MM.1S (cell line): Measurements from ENCODE around the gene CABP4.

Experiments used
- DNase-seq: peaks from one replicate; pipeline ENCODE4 v3.0.0-alpha.2; 2015
- H2AFZ ChIP-seq: fragments of 300-600 bp; sonication (generic); 2 replicates; pipeline ENCODE4 v1.6.0; 2016; ENCODE audit warnings: antibody characterized with exemption, low read length
- H3F3A ChIP-seq: fragments of 300-600 bp; sonication (generic); 2 replicates; pipeline ENCODE4 v1.6.1; 2016; ENCODE audit warnings: mild to moderate bottlenecking, antibody characterized with exemption, low read length, moderate library complexity, mixed read lengths; ENCODE audit not compliant: insufficient read depth
- H3K27ac ChIP-seq: fragments of 300-600 bp; sonication (generic); 2 replicates; pipeline ENCODE4 v1.5.1; 2016; ENCODE audit warnings: mild to moderate bottlenecking, low read length
- H3K27me3 ChIP-seq: fragments of 300-600 bp; sonication (generic); replicated peaks from 2 replicates; pipeline ENCODE4 v1.6.0; 2016; ENCODE audit warnings: low read length; ENCODE audit not compliant: insufficient read depth
- H3K36me3 ChIP-seq: fragments of 300-600 bp; sonication (generic); replicated peaks from 2 replicates; pipeline ENCODE4 v1.6.1; 2016; ENCODE audit warnings: mild to moderate bottlenecking, low read length, mixed read lengths; ENCODE audit not compliant: insufficient read depth
- H3K4me1 ChIP-seq: fragments of 300-600 bp; sonication (generic); 2 replicates; pipeline ENCODE4 v1.6.1; 2016; ENCODE audit warnings: low read length, mixed read lengths
- H3K4me2 ChIP-seq: fragments of 300-600 bp; sonication (generic); 2 replicates; pipeline ENCODE4 v1.6.0; 2016; ENCODE audit warnings: low read depth, low read length
- H3K4me3 ChIP-seq: fragments of 300-600 bp; sonication (generic); 2 replicates; pipeline ENCODE4 v1.5.1; 2016; ENCODE audit warnings: low read length, mixed read lengths
- H3K79me2 ChIP-seq: fragments of 300-600 bp; sonication (generic); 2 replicates; pipeline ENCODE4 v1.6.1; 2016; ENCODE audit warnings: mixed run types, low read length, mixed read lengths
- H3K9ac ChIP-seq: fragments of 300-600 bp; sonication (generic); 2 replicates; pipeline ENCODE4 v1.6.1; 2016; ENCODE audit warnings: low read length, mixed read lengths
- H3K9me2 ChIP-seq: fragments of 300-600 bp; sonication (generic); replicated peaks from 2 replicates; pipeline ENCODE4 v1.6.1; 2016; ENCODE audit warnings: mild to moderate bottlenecking, low read length, mixed read lengths; ENCODE audit not compliant: insufficient read depth
- H3K9me3 ChIP-seq: fragments of 300-600 bp; sonication (generic); replicated peaks from 2 replicates; pipeline ENCODE4 v1.6.1; 2016; ENCODE audit warnings: mild to moderate bottlenecking, low read length, mixed read lengths; ENCODE audit not compliant: insufficient read depth
- H4K20me1 ChIP-seq: fragments of 300-600 bp; sonication (generic); 2 replicates; pipeline ENCODE4 v1.6.1; 2016; ENCODE audit warnings: mild to moderate bottlenecking, low read length, moderate library complexity, mixed read lengths; ENCODE audit not compliant: insufficient read depth
- CTCF ChIP-seq: fragments of 300-600 bp; sonication (generic); IDR thresholded peaks from 2 replicates; pipeline ENCODE4 v1.5.1; 2016; ENCODE audit warnings: antibody characterized with exemption, low read length, mixed read lengths
- EZH2 ChIP-seq: fragments of 300-600 bp; sonication (generic); optimal IDR thresholded peaks from 2 replicates; pipeline ENCODE3; 2017; ENCODE audit warnings: low read depth, mild to moderate bottlenecking, antibody characterized with exemption, low read length, mixed read lengths
- EZH2phosphoT487 ChIP-seq: fragments of 300-600 bp; sonication (generic); IDR thresholded peaks from 2 replicates; pipeline ENCODE4 v1.6.1; 2018; ENCODE audit warnings: antibody characterized with exemption, low read length

The CABP4 gene

GRCh38 chr11:67455054-67455453 lies at the start of gene CABP4:
Gene CABP4, plus strand, starts transcription at chr11:67455354. Its CDS starts 70 bp downstream, at chr11:67455424.
- Histone ChIP-seq H3K9ac (no peak within 1 kb of the TSS), H3K4me1 (0 out of 2 replicates have a peak, but pooled peaks cover 5% of the 10 kb centered on the region), H3K9me3 (no peaks in the 10 kb centered on the region), H3K4me3 (no peak within 1 kb of the TSS), H2AFZ (no peak within 1 kb of the TSS), H4K20me1 (no peaks in the 10 kb centered on the region), H3K36me3 (no peaks in the 10 kb centered on the region), H3K79me2 (no peaks in the 10 kb centered on the region), H3F3A (peaks cover 4% of the 10 kb centered on the region), H3K27ac (no peak within 1 kb of the TSS), H3K27me3 (no peaks in the 10 kb centered on the region), H3K9me2 (no peaks in the 10 kb centered on the region), H3K4me2 (no peak within 1 kb of the TSS)
- DNase-seq = no peak
- TF ChIP-seq CTCF (no peak), EZH2phosphoT487 (no peak), EZH2 (no peak)

- Histone ChIP-seq H3K27ac (no peak overlapping the region), H3K4me1 (peaks cover 26% of the 10 kb centered on the region), H3K4me2 (no peak overlapping the region)
These were observed 49.3 kb upstream of the CABP4 start for GRCh38 chr11:67405688-67406339.

GRCh38 chr11:67406420-67406968 lies 48.7 kb upstream of the CABP4 start:
- H3K9ac ChIP-seq = no peak overlapping the region
- no peaks in the 10 kb centered on the region; the same call in 1 of the 2 replicates for H3F3A ChIP-seq
- no peaks in the 10 kb centered on the region for H3K27me3 ChIP-seq
- no peaks in the 10 kb centered on the region for H3K36me3 ChIP-seq
- TF ChIP-seq EZH2 (no peak), CTCF (no peak), EZH2phosphoT487 (no peak)
- no peaks in the 10 kb centered on the region for H3K9me3 ChIP-seq
- H4K20me1 ChIP-seq = no peaks in the 10 kb centered on the region
- no peaks in the 10 kb centered on the region for H3K9me2 ChIP-seq
- no peaks in the 10 kb centered on the region for H3K79me2 ChIP-seq
- no peak overlapping the region for H2AFZ ChIP-seq
- H3K4me2 ChIP-seq = no peak overlapping the region
- no peak for DNase-seq
- no peak overlapping the region for H3K27ac ChIP-seq
- no peak overlapping the region for H3K4me3 ChIP-seq
- peaks cover 26% of the 10 kb centered on the region for H3K4me1 ChIP-seq

More at GRCh38 chr11:67405688-67406339, 49.3 kb upstream of the CABP4 start:
- Histone ChIP-seq H3K27me3 (no peaks in the 10 kb centered on the region), H3K9me3 (no peaks in the 10 kb centered on the region), H3K4me3 (no peak overlapping the region), H3K9ac (no peak overlapping the region), H3K9me2 (no peaks in the 10 kb centered on the region), H3K36me3 (no peaks in the 10 kb centered on the region), H4K20me1 (no peaks in the 10 kb centered on the region), H3K79me2 (peaks cover 6% of the 10 kb centered on the region), H3F3A (no peaks in the 10 kb centered on the region; the same call in 1 of the 2 replicates), H2AFZ (no peak overlapping the region)
- TF ChIP-seq EZH2 (no peak), EZH2phosphoT487 (no peak), CTCF (no peak)
- no peak for DNase-seq
